Activated naive CD4-positive, alpha-beta T cell treated with anti-CD3 and anti-CD28 coated beads, Interleukin-2, amount 10 ng/mL, durations not matched to agents 7 days and 5 days (primary cell): Measurements from ENCODE around the gene CYP17A1.

Experiments
- CTCF ChIA-PET: fragments of 350-600 bp; sonication (Branson Sonifier 250); formaldehyde crosslinking; loops from one replicate; lab custom pipeline; 2021; ENCODE audit warnings: antibody characterized with exemption; lab: Charles Lee
- DNase-seq: peaks from one replicate; pipeline ENCODE4 v3.0.0-alpha.2; 2020
- H3K27ac Mint-ChIP-seq: one replicate; pipeline ENCODE4 v1.8.0; 2021; ENCODE audit warnings: mild to moderate bottlenecking, moderate library complexity, mixed read lengths
- H3K27me3 Mint-ChIP-seq: one replicate; pipeline ENCODE4 v1.8.0; 2021; ENCODE audit warnings: mild to moderate bottlenecking, mixed read lengths
- H3K36me3 Mint-ChIP-seq: one replicate; pipeline ENCODE4 v1.8.0; 2021; ENCODE audit warnings: mixed read lengths
- H3K4me1 Mint-ChIP-seq: one replicate; pipeline ENCODE4 v1.8.0; 2021; ENCODE audit warnings: mixed read lengths
- H3K4me3 Mint-ChIP-seq: one replicate; pipeline ENCODE4 v1.8.0; 2021; ENCODE audit warnings: mild to moderate bottlenecking, moderate library complexity, mixed read lengths
- H3K9me3 Mint-ChIP-seq: one replicate; pipeline ENCODE4 v1.8.0; 2021; ENCODE audit warnings: mixed read lengths

Gene CYP17A1

GRCh38 chr10:102782673-102783551 is 54.3 kb downstream of the CYP17A1 start:
- Mint-ChIP-seq H3K36me3 (peaks cover 21% of the 10 kb centered on the region), H3K4me3 (no peak overlapping the region), H3K27me3 (no peaks in the 10 kb centered on the region), H3K27ac (no peak overlapping the region), H3K9me3 (no peaks in the 10 kb centered on the region), H3K4me1 (peaks cover 4% of the 10 kb centered on the region)
- no peak for DNase-seq
- CTCF ChIA-PET: no interaction called here

GRCh38 chr10:102781921-102782557 is 55.2 kb downstream of the CYP17A1 start:
- H3K9me3 Mint-ChIP-seq: no peaks in the 10 kb centered on the region
- H3K4me3 Mint-ChIP-seq: no peak overlapping the region
- CTCF ChIA-PET: no interaction called here
- no peaks in the 10 kb centered on the region for H3K27me3 Mint-ChIP-seq
- H3K27ac Mint-ChIP-seq: no peak overlapping the region
- H3K36me3 Mint-ChIP-seq: peaks cover 18% of the 10 kb centered on the region
- H3K4me1 Mint-ChIP-seq: peaks cover 6% of the 10 kb centered on the region
- no peak for DNase-seq

- CTCF ChIA-PET: no interaction called here
- no peak for DNase-seq
- H3K9me3 Mint-ChIP-seq: no peaks in the 10 kb centered on the region
- H3K27ac Mint-ChIP-seq: no peak overlapping the region
- H3K4me1 Mint-ChIP-seq: peaks cover 12% of the 10 kb centered on the region
- H3K27me3 Mint-ChIP-seq: no peaks in the 10 kb centered on the region
- H3K4me3 Mint-ChIP-seq: no peak overlapping the region
- peaks cover 18% of the 10 kb centered on the region for H3K36me3 Mint-ChIP-seq
Observed at GRCh38 chr10:102781090-102781920, 55.9 kb downstream of the CYP17A1 start.
